Astrocyte (in vitro differentiated cells and primary cell): ENCODE measurements around the gene NDUFC2. TPM values are rescaled to one million over a fixed set of nuclear protein-coding genes. Genes with fewer than 3 reads are reported as not detected.

Experiments used
- DNase-seq: peaks from one replicate; pipeline ENCODE4 v3.0.0-alpha.2; 2010; ENCODE audit warnings: low read depth
- FAIRE-seq: peaks from 2 replicates; lab custom pipeline; 2011; peaks lifted over from hg19 to GRCh38; lab: Jason Lieb, UNC
- H2AFZ ChIP-seq: 2 replicates; pipeline ENCODE4 v1.6.0; 2012; ENCODE audit warnings: low read depth, low read length, inconsistent platforms
- H3K27ac ChIP-seq: 2 replicates; pipeline ENCODE4 v1.5.1; 2011; ENCODE audit warnings: low read depth, low read length, inconsistent platforms
- H3K27me3 ChIP-seq: 2 replicates; pipeline ENCODE4 v1.6.0; 2011; ENCODE audit warnings: low read length, inconsistent platforms; ENCODE audit not compliant: insufficient read depth
- H3K36me3 ChIP-seq: 2 replicates; pipeline ENCODE4 v1.5.1; 2011; ENCODE audit warnings: low read length, inconsistent platforms; ENCODE audit not compliant: insufficient read depth
- H3K4me1 ChIP-seq: 2 replicates; pipeline ENCODE4 v1.5.1; 2011; ENCODE audit warnings: low read length, inconsistent platforms; ENCODE audit not compliant: insufficient read depth
- H3K4me2 ChIP-seq: 2 replicates; pipeline ENCODE4 v1.6.0; 2012; ENCODE audit warnings: low read length, inconsistent platforms
- H3K4me3 ChIP-seq: 2 replicates; pipeline ENCODE4 v1.5.1; 2011; ENCODE audit warnings: low read depth, mild to moderate bottlenecking, low read length, inconsistent platforms; ENCODE audit not compliant: insufficient read depth
- H3K79me2 ChIP-seq: 2 replicates; pipeline ENCODE4 v1.6.0; 2012; ENCODE audit warnings: mild to moderate bottlenecking, low read length, inconsistent platforms; ENCODE audit not compliant: insufficient read depth
- H3K9ac ChIP-seq: 2 replicates; pipeline ENCODE4 v1.6.0; 2012; ENCODE audit warnings: mild to moderate bottlenecking, low read length, inconsistent platforms
- H3K9me3 ChIP-seq: 2 replicates; pipeline ENCODE4 v1.5.1; 2012; ENCODE audit warnings: low read depth, mild to moderate bottlenecking, low read length, inconsistent platforms; ENCODE audit not compliant: insufficient read depth
- H4K20me1 ChIP-seq: 2 replicates; pipeline ENCODE4 v1.6.0; 2012; ENCODE audit warnings: low read length, inconsistent platforms; ENCODE audit not compliant: insufficient read depth
- H3K27ac Mint-ChIP-seq: one replicate; pipeline ENCODE4 v1.8.0; 2021; ENCODE audit warnings: mild to moderate bottlenecking, mixed read lengths; ENCODE audit not compliant: unreplicated experiment
- H3K27me3 Mint-ChIP-seq: one replicate; pipeline ENCODE4 v1.8.0; 2021; ENCODE audit warnings: low read depth, mixed read lengths; ENCODE audit not compliant: unreplicated experiment
- H3K36me3 Mint-ChIP-seq: one replicate; pipeline ENCODE4 v1.8.0; 2021; ENCODE audit warnings: low read depth, mixed read lengths; ENCODE audit not compliant: unreplicated experiment
- H3K4me1 Mint-ChIP-seq: one replicate; pipeline ENCODE4 v1.8.0; 2021; ENCODE audit warnings: low read depth, mixed read lengths; ENCODE audit not compliant: unreplicated experiment
- H3K4me3 Mint-ChIP-seq: one replicate; pipeline ENCODE4 v1.8.0; 2021; ENCODE audit warnings: mild to moderate bottlenecking, moderate library complexity, mixed read lengths; ENCODE audit not compliant: unreplicated experiment
- H3K9me3 Mint-ChIP-seq: one replicate; pipeline ENCODE4 v1.8.0; 2021; ENCODE audit warnings: mild to moderate bottlenecking, mixed read lengths; ENCODE audit not compliant: unreplicated experiment
- CTCF ChIP-seq: IDR thresholded peaks from 2 replicates; pipeline ENCODE4 v1.5.1; 2011; ENCODE audit warnings: low read depth, mild to moderate bottlenecking, inconsistent platforms, low read length, moderate library complexity; ENCODE audit not compliant: insufficient read depth
- EZH2 ChIP-seq: IDR thresholded peaks from 2 replicates; pipeline ENCODE4 v1.6.1; 2012; ENCODE audit warnings: mild to moderate bottlenecking, low read length, inconsistent platforms; ENCODE audit not compliant: insufficient read depth
- total RNA-seq: library from RNA; stranded (reverse); gene quantifications from 2 replicates; pipeline ENCODE4 v1.2.1, GENCODE V29; 2021

NDUFC2 gene
- total RNA-seq, 1 donor from 2014 or later: 285 TPM

GRCh38 chr11:78034623-78035022 is 45.0 kb downstream of the NDUFC2 start:
- H3K36me3 ChIP-seq: no peaks in the 10 kb centered on the region
- Mint-ChIP-seq H3K4me1 (peaks cover 6% of the 10 kb centered on the region), H3K9me3 (no peaks in the 10 kb centered on the region), H3K36me3 (peaks cover 3% of the 10 kb centered on the region), H3K4me3 (no peak overlapping the region), H3K27ac (peak overlapping the region; percentile 15), H3K27me3 (no peaks in the 10 kb centered on the region)
- no peak overlapping the region for H2AFZ ChIP-seq
- no peak for DNase-seq
- H3K4me1 ChIP-seq: peaks cover 16% of the 10 kb centered on the region
- H4K20me1 ChIP-seq: no peaks in the 10 kb centered on the region
- TF ChIP-seq CTCF (no peak), EZH2 (no peak)
- no peak for FAIRE-seq
- no peaks in the 10 kb centered on the region for H3K9me3 ChIP-seq
- H3K4me3 ChIP-seq: no peak overlapping the region
- H3K9ac ChIP-seq: no peak overlapping the region
- no peak overlapping the region for H3K4me2 ChIP-seq
- no peak overlapping the region for H3K27ac ChIP-seq
- no peaks in the 10 kb centered on the region for H3K79me2 ChIP-seq
- no peaks in the 10 kb centered on the region for H3K27me3 ChIP-seq

- H3K27ac Mint-ChIP-seq: peak overlapping the region; percentile 2
- H3K4me1 ChIP-seq: peaks cover 9% of the 10 kb centered on the region
- TF ChIP-seq CTCF: no peak
- no peak overlapping the region for H3K27ac ChIP-seq
- H3K9ac ChIP-seq: no peak overlapping the region
- DNase-seq (no peak), FAIRE-seq (no peak)
- H3K36me3 ChIP-seq: no peaks in the 10 kb centered on the region
- H3K4me1 Mint-ChIP-seq: peaks cover 5% of the 10 kb centered on the region
- no peak overlapping the region for H3K4me2 ChIP-seq
- no peaks in the 10 kb centered on the region for H3K9me3 ChIP-seq
- no peaks in the 10 kb centered on the region for H3K27me3 Mint-ChIP-seq
- H3K4me3 Mint-ChIP-seq: no peak overlapping the region
- H3K79me2 ChIP-seq: no peaks in the 10 kb centered on the region
- H3K4me3 ChIP-seq: no peak overlapping the region
- no peaks in the 10 kb centered on the region for H3K9me3 Mint-ChIP-seq
- H2AFZ ChIP-seq: no peak overlapping the region
- H3K27me3 ChIP-seq: no peaks in the 10 kb centered on the region
- peaks cover 3% of the 10 kb centered on the region for H3K36me3 Mint-ChIP-seq
- no peaks in the 10 kb centered on the region for H4K20me1 ChIP-seq
These were observed 46.6 kb downstream of the NDUFC2 start for GRCh38 chr11:78033040-78033439.

GRCh38 chr11:78032090-78032489 is 47.6 kb downstream of the NDUFC2 start:
- H3K79me2 ChIP-seq: no peaks in the 10 kb centered on the region
- H3K9me3 ChIP-seq: no peaks in the 10 kb centered on the region
- no peak overlapping the region for H2AFZ ChIP-seq
- H4K20me1 ChIP-seq: no peaks in the 10 kb centered on the region
- H3K9ac ChIP-seq: no peak overlapping the region
- Mint-ChIP-seq H3K4me3 (no peak overlapping the region), H3K27me3 (no peaks in the 10 kb centered on the region), H3K9me3 (peaks cover 5% of the 10 kb centered on the region), H3K27ac (no peak overlapping the region), H3K36me3 (no peaks in the 10 kb centered on the region), H3K4me1 (peaks cover 5% of the 10 kb centered on the region)
- no peak overlapping the region for H3K4me3 ChIP-seq
- H3K4me2 ChIP-seq: no peak overlapping the region
- H3K27ac ChIP-seq: no peak overlapping the region
- no peaks in the 10 kb centered on the region for H3K27me3 ChIP-seq
- H3K36me3 ChIP-seq: no peaks in the 10 kb centered on the region
- FAIRE-seq: no peak
- TF ChIP-seq EZH2 (no peak), CTCF (no peak)
- H3K4me1 ChIP-seq: peaks cover 9% of the 10 kb centered on the region
- no peak for DNase-seq
